H9 (cell line): ENCODE results near the gene JRKL. TPM values are rescaled to one million over a fixed set of nuclear protein-coding genes. Genes with fewer than 3 reads are reported as not detected.
"Not testable (repeated sequence)": the region's sequence is repeated elsewhere in the genome, so short reads cannot be mapped to it uniquely, and the experiment has no call there.

Source experiments
- DNase-seq: peaks from one replicate; pipeline ENCODE4 v3.0.0-alpha.2; 2017
- H2AFZ ChIP-seq: one replicate; pipeline ENCODE4 v1.6.1; 2013; ENCODE audit warnings: mild to moderate bottlenecking, low read length, control low read depth, moderate library complexity
- H2AK5ac ChIP-seq: 2 replicates; pipeline ENCODE4 v1.6.1; 2013; ENCODE audit warnings: low read length, control low read depth, mixed read lengths; ENCODE audit not compliant: insufficient read length
- H2BK120ac ChIP-seq: one replicate; pipeline ENCODE4 v1.6.1; 2013; ENCODE audit warnings: low read depth, mild to moderate bottlenecking, low read length, control low read depth, inconsistent platforms; ENCODE audit not compliant: poor library complexity, severe bottlenecking
- H2BK12ac ChIP-seq: 2 replicates; pipeline ENCODE4 v1.6.1; 2013; ENCODE audit warnings: low read length, control low read depth, mixed read lengths, low read depth; ENCODE audit not compliant: insufficient read length
- H2BK15ac ChIP-seq: 2 replicates; pipeline ENCODE4 v1.6.1; 2013; ENCODE audit warnings: low read depth, low read length, control low read depth
- H2BK20ac ChIP-seq: one replicate; pipeline ENCODE4 v1.6.1; 2013; ENCODE audit warnings: low read depth, mild to moderate bottlenecking, low read length, control low read depth, inconsistent platforms; ENCODE audit not compliant: poor library complexity, severe bottlenecking
- H2BK5ac ChIP-seq: 2 replicates; pipeline ENCODE4 v1.6.1; 2013; ENCODE audit warnings: low read length, control low read depth, mixed read lengths; ENCODE audit not compliant: insufficient read length
- H3K14ac ChIP-seq: 2 replicates; pipeline ENCODE4 v1.6.1; 2013; ENCODE audit warnings: low read length, control low read depth; ENCODE audit not compliant: insufficient read depth
- H3K18ac ChIP-seq: 2 replicates; pipeline ENCODE4 v1.6.1; 2013; ENCODE audit warnings: low read depth, mild to moderate bottlenecking, mixed read lengths, low read length, control low read depth; ENCODE audit not compliant: insufficient read length
- H3K23ac ChIP-seq: 2 replicates; pipeline ENCODE4 v1.6.1; 2013; ENCODE audit warnings: low read length, control low read depth, mixed read lengths, low read depth; ENCODE audit not compliant: insufficient read length
- H3K23me2 ChIP-seq: 2 replicates; pipeline ENCODE4 v1.6.1; 2013; ENCODE audit warnings: low read depth, mild to moderate bottlenecking, mixed read lengths, low read length, control low read depth; ENCODE audit not compliant: insufficient read length, poor library complexity, severe bottlenecking
- H3K27ac ChIP-seq: 2 replicates; pipeline ENCODE4 v1.5.1; 2013; ENCODE audit warnings: low read length, control low read depth, mixed read lengths, low read depth; ENCODE audit not compliant: insufficient read length
- H3K27me3 ChIP-seq: 2 replicates; pipeline ENCODE4 v1.6.1; 2013; ENCODE audit warnings: low read length, control low read depth, inconsistent platforms; ENCODE audit not compliant: insufficient read depth
- H3K4ac ChIP-seq: 2 replicates; pipeline ENCODE4 v1.6.1; 2013; ENCODE audit warnings: low read depth, mild to moderate bottlenecking, control low read depth, inconsistent platforms, low read length, moderate library complexity
- H3K4me1 ChIP-seq: 2 replicates; pipeline ENCODE4 v1.6.1; 2013; ENCODE audit warnings: low read length, control low read depth, inconsistent platforms; ENCODE audit not compliant: insufficient read depth
- H3K4me2 ChIP-seq: 2 replicates; pipeline ENCODE4 v1.6.1; 2013; ENCODE audit warnings: low read length, control low read depth, mixed read lengths; ENCODE audit not compliant: insufficient read length, insufficient read depth
- H3K56ac ChIP-seq: 2 replicates; pipeline ENCODE4 v1.6.1; 2013; ENCODE audit warnings: low read depth, mild to moderate bottlenecking, mixed read lengths, low read length, control low read depth; ENCODE audit not compliant: insufficient read length
- H3K79me1 ChIP-seq: 2 replicates; pipeline ENCODE4 v1.6.1; 2013; ENCODE audit warnings: low read depth, mild to moderate bottlenecking, moderate library complexity, low read length, control low read depth, inconsistent platforms; ENCODE audit not compliant: insufficient read depth, poor library complexity, severe bottlenecking
- H3K79me2 ChIP-seq: 2 replicates; pipeline ENCODE4 v1.6.1; 2013; ENCODE audit warnings: low read length, control low read depth, inconsistent platforms; ENCODE audit not compliant: insufficient read depth
- H3K9ac ChIP-seq: 2 replicates; pipeline ENCODE4 v1.6.1; 2013; ENCODE audit warnings: low read length, control low read depth, mixed read lengths; ENCODE audit not compliant: insufficient read length; ENCODE audit errors: extremely low read depth
- H3K9me3 ChIP-seq: one replicate; pipeline ENCODE4 v1.6.1; 2013; ENCODE audit warnings: low read depth, low read length, inconsistent platforms; ENCODE audit not compliant: control insufficient read depth
- H3T11ph ChIP-seq: one replicate; pipeline ENCODE4 v1.6.1; 2013; ENCODE audit warnings: mild to moderate bottlenecking, low read length, control low read depth, inconsistent platforms
- H4K20me1 ChIP-seq: one replicate; pipeline ENCODE4 v1.6.1; 2013; ENCODE audit not compliant: control insufficient read depth, insufficient read length, insufficient read depth
- H4K5ac ChIP-seq: 2 replicates; pipeline ENCODE4 v1.6.1; 2013; ENCODE audit warnings: low read depth, mild to moderate bottlenecking, mixed read lengths, low read length, control low read depth; ENCODE audit not compliant: insufficient read length
- H4K8ac ChIP-seq: replicated peaks from 2 replicates; pipeline ENCODE4 v1.6.1; 2013; ENCODE audit warnings: low read length, control low read depth, mixed read lengths, low read depth; ENCODE audit not compliant: insufficient read length
- H4K91ac ChIP-seq: 2 replicates; pipeline ENCODE4 v1.6.1; 2013; ENCODE audit warnings: low read depth, mild to moderate bottlenecking, moderate library complexity, mixed read lengths, low read length, control low read depth; ENCODE audit not compliant: insufficient read length
- H3K27ac Mint-ChIP-seq, 3 experiments: 2 replicates in 2 of 3; 3 replicates in 1 of 3; pipeline ENCODE4 v1.8.0; 2020 to 2021; ENCODE audit warnings: mixed read lengths in 3 of 3, mild to moderate bottlenecking in 1 of 3, moderate library complexity in 1 of 3
- H3K27me3 Mint-ChIP-seq: 2 replicates; pipeline ENCODE4 v1.8.0; 2021; ENCODE audit warnings: low read depth, mild to moderate bottlenecking, moderate library complexity, mixed read lengths
- H3K36me3 Mint-ChIP-seq, 3 experiments: 2 replicates in 2 of 3; 3 replicates in 1 of 3; pipeline ENCODE4 v1.8.0; 2020 to 2021; ENCODE audit warnings: low read depth in 3 of 3, mixed read lengths in 3 of 3; ENCODE audit not compliant: insufficient read depth in 1 of 3
- H3K4me1 Mint-ChIP-seq, 2 experiments: 2 replicates each; pipeline ENCODE4 v1.8.0; 2020; ENCODE audit warnings: mixed read lengths in 2 of 2
- H3K4me3 Mint-ChIP-seq, 2 experiments: 2 replicates in 1 of 2; 3 replicates in 1 of 2; pipeline ENCODE4 v1.8.0; 2020 to 2021; ENCODE audit warnings: mild to moderate bottlenecking in 2 of 2, mixed read lengths in 2 of 2, moderate library complexity in 1 of 2
- H3K9me3 Mint-ChIP-seq, 2 experiments: 2 replicates in 1 of 2; 3 replicates in 1 of 2; pipeline ENCODE4 v1.8.0; 2020; ENCODE audit warnings: mild to moderate bottlenecking in 2 of 2, mixed read lengths in 2 of 2, moderate library complexity in 1 of 2
- WGBS: extraction: QIAGEN DNeasy Blood & Tissue Kit; methylation state at CpG from one replicate; pipeline ENCODE4 v1.1.7; 2013; ENCODE audit warnings: missing lambda C conversion rate, low lambda C conversion rate, mixed read lengths; ENCODE audit not compliant: insufficient read length; ENCODE audit errors: extremely low coverage; 5-methylcytosine and 5-hydroxymethylcytosine counted together
- total RNA-seq: library from RNA; stranded (reverse); gene quantifications from 2 replicates; pipeline ENCODE4 v1.2.1, GENCODE V29; 2021
- TF ChIP-seq, protein P1 (sequence below): fragments of 200-600 bp; sonication (generic); conservative IDR thresholded peaks from 3 replicates; pipeline ENCODE4 v1.8.0; 2021; ENCODE audit warnings: antibody characterized with exemption, mild to moderate bottlenecking

JRKL gene
- total RNA-seq, 1 experiment from 2014 or later: 3.6 TPM

DNA sequence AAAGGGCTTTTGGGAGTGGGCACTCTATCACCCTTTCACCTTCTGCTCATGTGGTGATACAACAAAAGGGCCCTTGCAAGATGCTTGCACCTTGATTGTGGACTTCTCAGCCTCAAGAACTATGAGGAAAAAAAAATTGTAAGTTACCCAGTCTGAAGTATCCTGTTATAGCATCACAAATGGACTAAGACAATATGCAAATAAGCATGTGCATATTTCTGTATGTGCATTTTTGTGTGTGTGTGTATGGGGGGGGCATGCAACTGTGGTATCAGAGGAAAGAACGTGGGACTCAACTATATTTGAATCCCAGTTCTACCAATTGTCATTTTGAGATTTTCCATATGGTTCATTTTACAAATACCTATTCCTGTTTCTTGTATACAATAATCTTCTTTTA lies 10.9 kb downstream of the JRKL start:
- H3K4me3 Mint-ChIP-seq: no peak overlapping the region
- 0 out of 7 replicates have a peak, but pooled peaks cover 0 to 6% (median 0%) of the 10 kb centered on the region in 3 experiments for H3K36me3 Mint-ChIP-seq
- H3K27ac ChIP-seq: no peak overlapping the region
- DNase-seq: no peak
- no peaks in the 10 kb centered on the region for H3K79me2 ChIP-seq
- H3K4ac ChIP-seq: no peak overlapping the region
- no peaks in the 10 kb centered on the region for H3K4me1 Mint-ChIP-seq
- no peak overlapping the region for H2BK15ac ChIP-seq
- H3K23me2 ChIP-seq: no peaks in the 10 kb centered on the region
- no peaks in the 10 kb centered on the region for H3K27me3 Mint-ChIP-seq
- H2BK5ac ChIP-seq: no peak overlapping the region
- H3K56ac ChIP-seq: no peak overlapping the region
- no peaks in the 10 kb centered on the region for H3K9me3 Mint-ChIP-seq
- H3K23ac ChIP-seq: no peak overlapping the region
- H3K14ac ChIP-seq: no peak overlapping the region
- no peak overlapping the region for H3K9ac ChIP-seq
- no peaks in the 10 kb centered on the region for H3K9me3 ChIP-seq
- no CpG with 5 or more reads among the region's 1 CpG for WGBS
- no peak overlapping the region for H2AFZ ChIP-seq
- no peak overlapping the region for H2BK20ac ChIP-seq
- H3K4me2 ChIP-seq: no peak overlapping the region
- H4K5ac ChIP-seq: no peak overlapping the region
- no peak overlapping the region for H2BK12ac ChIP-seq
- no peak overlapping the region for H3K27ac Mint-ChIP-seq
- H3K4me1 ChIP-seq: no peaks in the 10 kb centered on the region
- H3K27me3 ChIP-seq: no peaks in the 10 kb centered on the region
- TF ChIP-seq, protein P1, sequence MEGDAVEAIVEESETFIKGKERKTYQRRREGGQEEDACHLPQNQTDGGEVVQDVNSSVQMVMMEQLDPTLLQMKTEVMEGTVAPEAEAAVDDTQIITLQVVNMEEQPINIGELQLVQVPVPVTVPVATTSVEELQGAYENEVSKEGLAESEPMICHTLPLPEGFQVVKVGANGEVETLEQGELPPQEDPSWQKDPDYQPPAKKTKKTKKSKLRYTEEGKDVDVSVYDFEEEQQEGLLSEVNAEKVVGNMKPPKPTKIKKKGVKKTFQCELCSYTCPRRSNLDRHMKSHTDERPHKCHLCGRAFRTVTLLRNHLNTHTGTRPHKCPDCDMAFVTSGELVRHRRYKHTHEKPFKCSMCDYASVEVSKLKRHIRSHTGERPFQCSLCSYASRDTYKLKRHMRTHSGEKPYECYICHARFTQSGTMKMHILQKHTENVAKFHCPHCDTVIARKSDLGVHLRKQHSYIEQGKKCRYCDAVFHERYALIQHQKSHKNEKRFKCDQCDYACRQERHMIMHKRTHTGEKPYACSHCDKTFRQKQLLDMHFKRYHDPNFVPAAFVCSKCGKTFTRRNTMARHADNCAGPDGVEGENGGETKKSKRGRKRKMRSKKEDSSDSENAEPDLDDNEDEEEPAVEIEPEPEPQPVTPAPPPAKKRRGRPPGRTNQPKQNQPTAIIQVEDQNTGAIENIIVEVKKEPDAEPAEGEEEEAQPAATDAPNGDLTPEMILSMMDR: no peak
- no peaks in the 10 kb centered on the region for H3K79me1 ChIP-seq
- no peak overlapping the region for H2AK5ac ChIP-seq
- no peaks in the 10 kb centered on the region for H4K20me1 ChIP-seq
- no peak overlapping the region for H2BK120ac ChIP-seq
- H4K91ac ChIP-seq: no peak overlapping the region
- H4K8ac ChIP-seq: no peak overlapping the region
- H3K18ac ChIP-seq: no peak overlapping the region
- no peak overlapping the region for H3T11ph ChIP-seq

DNA sequence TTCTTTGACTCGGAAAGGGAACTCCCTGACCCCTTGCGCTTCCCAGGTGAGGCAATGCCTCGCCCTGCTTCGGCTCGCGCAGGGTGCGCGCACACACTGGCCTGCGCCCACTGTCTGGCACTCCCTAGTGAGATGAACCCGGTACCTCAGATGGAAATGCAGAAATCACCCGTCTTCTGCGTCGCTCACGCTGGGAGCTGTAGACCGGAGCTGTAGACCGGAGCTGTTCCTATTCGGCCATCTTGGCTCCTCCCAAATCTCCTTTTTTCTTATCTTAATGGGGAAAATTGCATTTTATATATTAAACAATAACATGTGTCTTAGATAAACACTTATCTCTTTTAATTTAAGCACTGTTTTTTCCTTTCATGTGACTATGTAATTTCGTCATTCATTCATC lies 21.6 kb downstream of the JRKL start:
- not testable (repeated sequence) for H2BK5ac ChIP-seq, H3K4me1 ChIP-seq, H4K91ac ChIP-seq, H3K4me1 Mint-ChIP-seq, H2BK120ac ChIP-seq, H3K79me1 ChIP-seq, H4K5ac ChIP-seq, H2AFZ ChIP-seq, H3K56ac ChIP-seq, H3K14ac ChIP-seq, H4K8ac ChIP-seq, H3T11ph ChIP-seq, H3K23me2 ChIP-seq, DNase-seq, H2BK20ac ChIP-seq, H3K36me3 Mint-ChIP-seq, H3K9me3 Mint-ChIP-seq, H2BK12ac ChIP-seq, H3K4ac ChIP-seq, H3K18ac ChIP-seq, H2AK5ac ChIP-seq, H3K4me2 ChIP-seq, H3K23ac ChIP-seq, H3K27me3 ChIP-seq, H3K79me2 ChIP-seq, H3K27me3 Mint-ChIP-seq, H2BK15ac ChIP-seq, H4K20me1 ChIP-seq, H3K27ac ChIP-seq, H3K9me3 ChIP-seq
- 100% methylated on average over 1 of the region's 18 CpGs for WGBS
- Mint-ChIP-seq H3K27ac (peak overlapping the region; percentile 40 to 94 (median 94); a peak in 4 of 7 replicates), H3K4me3 (peak overlapping the region; percentile 67 to 77)
- H3K9ac ChIP-seq: peak overlapping the region; percentile 44
